CD14-positive monocyte (primary cell): ENCODE results near the gene ADAMTS17. TPM values are rescaled to one million over a fixed set of nuclear protein-coding genes. Genes with fewer than 3 reads are reported as not detected.

ENCODE experiments used
- DNase-seq, 3 donors: peaks; one replicate each; pipeline ENCODE4 v3.0.0-alpha.2; 2011 to 2022
- H2AFZ ChIP-seq: 2 replicates; pipeline ENCODE4 v1.6.0; 2012; ENCODE audit warnings: mild to moderate bottlenecking, low read depth, low read length, inconsistent platforms; ENCODE audit not compliant: insufficient read depth, poor library complexity, severe bottlenecking
- H3K27ac ChIP-seq, 2 donors: 1 replicate in 1 of 2; 2 replicates in 1 of 2; pipeline ENCODE4 v1.5.1; 2012 to 2013; ENCODE audit warnings: low read length in 2 of 2, control low read depth in 1 of 2, inconsistent platforms in 1 of 2, low read depth in 1 of 2, mild to moderate bottlenecking in 1 of 2
- H3K27me3 ChIP-seq, 2 donors: one replicate each; pipeline versions ENCODE4 v1.6.0 to v1.6.1; 2011 to 2013; ENCODE audit warnings: low read length in 2 of 2; ENCODE audit not compliant: control insufficient read depth in 2 of 2, insufficient read depth in 2 of 2
- H3K36me3 ChIP-seq, 2 donors: replicated peaks in 1 of 2; 1 replicate in 1 of 2; 2 replicates in 1 of 2; pipeline versions ENCODE4 v1.5.1 to v1.6.1; 2012 to 2013; ENCODE audit warnings: low read length in 2 of 2, control low read depth in 1 of 2, inconsistent platforms in 1 of 2, mild to moderate bottlenecking in 1 of 2; ENCODE audit not compliant: insufficient read depth in 2 of 2, control insufficient read depth in 1 of 2
- H3K4me1 ChIP-seq, 2 donors: 1 replicate in 1 of 2; 2 replicates in 1 of 2; pipeline versions ENCODE4 v1.5.1 to v1.6.1; 2012 to 2013; ENCODE audit warnings: low read length in 2 of 2, control low read depth in 1 of 2, inconsistent platforms in 1 of 2, mild to moderate bottlenecking in 1 of 2, moderate library complexity in 1 of 2; ENCODE audit not compliant: insufficient read depth in 2 of 2, control insufficient read depth in 1 of 2
- H3K4me2 ChIP-seq: replicated peaks from 2 replicates; pipeline ENCODE3; 2012; ENCODE audit warnings: low read length, moderate library complexity, mild to moderate bottlenecking; ENCODE audit not compliant: poor library complexity, severe bottlenecking; ENCODE audit errors: extremely low read depth
- H3K4me3 ChIP-seq, 3 experiments: fragments of 200-600 bp in 1 of 3; sonication (generic) in 1 of 3; replicated peaks in 1 of 3; 1 replicate in 2 of 3; 2 replicates in 1 of 3; pipeline ENCODE4 v1.5.1; 2011 to 2013; ENCODE audit warnings: low read length in 3 of 3, mild to moderate bottlenecking in 3 of 3, control low read depth in 2 of 3, low read depth in 2 of 3, inconsistent platforms in 1 of 3, moderate library complexity in 1 of 3
- H3K79me2 ChIP-seq: 2 replicates; pipeline ENCODE4 v1.6.0; 2012; ENCODE audit warnings: mild to moderate bottlenecking, control low read depth, inconsistent platforms, low read length, moderate library complexity; ENCODE audit not compliant: insufficient read depth
- H3K9ac ChIP-seq: 2 replicates; pipeline ENCODE4 v1.6.0; 2017; ENCODE audit warnings: low read length, mild to moderate bottlenecking; ENCODE audit not compliant: insufficient read depth, poor library complexity, severe bottlenecking
- H3K9me3 ChIP-seq, 2 donors: replicated peaks in 1 of 2; 1 replicate in 1 of 2; 2 replicates in 1 of 2; pipeline versions ENCODE4 v1.5.1 to v1.6.1; 2012 to 2013; ENCODE audit warnings: low read length in 2 of 2, control low read depth in 1 of 2; ENCODE audit not compliant: control insufficient read depth in 1 of 2, insufficient read depth in 1 of 2
- H4K20me1 ChIP-seq: 2 replicates; pipeline ENCODE4 v1.6.0; 2012; ENCODE audit warnings: mild to moderate bottlenecking, low read length, control low read depth, moderate library complexity; ENCODE audit not compliant: insufficient read depth
- H3K27ac Mint-ChIP-seq, 7 donors: one replicate each; pipeline ENCODE4 v1.8.0; 2020; ENCODE audit warnings: mild to moderate bottlenecking in 7 of 7, mixed read lengths in 7 of 7, moderate library complexity in 6 of 7, inconsistent platforms in 2 of 7
- H3K27me3 Mint-ChIP-seq, 3 donors: one replicate each; pipeline ENCODE4 v1.8.0; 2021 to 2022; ENCODE audit warnings: low read depth in 3 of 3, mild to moderate bottlenecking in 3 of 3, mixed read lengths in 3 of 3, moderate library complexity in 3 of 3, inconsistent platforms in 1 of 3
- H3K36me3 Mint-ChIP-seq, 2 donors: one replicate each; pipeline ENCODE4 v1.8.0; 2020; ENCODE audit warnings: mixed read lengths in 2 of 2, inconsistent platforms in 1 of 2, mild to moderate bottlenecking in 1 of 2
- H3K4me1 Mint-ChIP-seq: one replicate; pipeline ENCODE4 v1.8.0; 2020; ENCODE audit warnings: mild to moderate bottlenecking, mixed read lengths
- H3K4me3 Mint-ChIP-seq, 2 donors: one replicate each; pipeline ENCODE4 v1.8.0; 2020; ENCODE audit warnings: mild to moderate bottlenecking in 2 of 2, mixed read lengths in 2 of 2, moderate library complexity in 1 of 2
- H3K9me3 Mint-ChIP-seq, 7 donors: one replicate each; pipeline ENCODE4 v1.8.0; 2020 to 2022; ENCODE audit warnings: mixed read lengths in 7 of 7, mild to moderate bottlenecking in 6 of 7, moderate library complexity in 6 of 7, inconsistent platforms in 2 of 7
- WGBS: methylation state at CpG from one replicate; pipeline ENCODE4 v1.1.5; 2013; ENCODE audit warnings: missing lambda C conversion rate; ENCODE audit not compliant: insufficient coverage; 5-methylcytosine and 5-hydroxymethylcytosine counted together
- intact Hi-C, 2 donors: fragments of 100-400 bp; cut with micrococcal nuclease; formaldehyde crosslinking; loops; one replicate each; pipeline versions ENCODE4 v1.15.0 to v1.15.1; 2023
- polyA plus RNA-seq, 3 donors: library from polyadenylated mRNA; depleted of rRNA in 1 of 3; unstranded in 2 of 3; stranded (reverse) in 1 of 3; fragments of 300-500 nt in 2 of 3; fragments of >200 nt in 1 of 3; fragmentation: Illumina TruSeq in 2 of 3; gene quantifications; 1 replicate in 2 of 3; 2 replicates in 1 of 3; pipeline ENCODE4 v1.2.3, GENCODE V29; 2012 to 2021
- TF ChIP-seq, protein P1 (sequence below): fragments of 200-600 bp; IDR thresholded peaks from one replicate; pipeline ENCODE4 v1.8.0; 2022; ENCODE audit warnings: antibody characterized with exemption, mild to moderate bottlenecking

ADAMTS17 gene
- polyA plus RNA-seq, 3 donors, result 0.03 to 0.25 TPM; not detected in 1

GRCh38 chr15:100052716-100053473 lies 288.9 kb downstream of the ADAMTS17 start:
- no peak overlapping the region for H3K27ac Mint-ChIP-seq
- no peaks in the 10 kb centered on the region for H3K36me3 Mint-ChIP-seq
- Histone ChIP-seq H3K9me3 (peaks cover 13 to 17% of the 10 kb centered on the region in 2 donors), H3K27ac (no peak overlapping the region), H3K79me2 (no peaks in the 10 kb centered on the region), H2AFZ (no peak overlapping the region), H3K4me3 (no peak overlapping the region), H3K36me3 (no peaks in the 10 kb centered on the region), H3K4me1 (no peaks in the 10 kb centered on the region), H3K4me2 (no peak overlapping the region), H4K20me1 (no peaks in the 10 kb centered on the region), H3K9ac (no peak overlapping the region), H3K27me3 (no peaks in the 10 kb centered on the region)
- H3K4me3 Mint-ChIP-seq, result no peak overlapping the region
- H3K4me1 Mint-ChIP-seq, result peaks cover 5% of the 10 kb centered on the region
- 88% methylated on average over 15 of the region's 19 CpGs for WGBS
- intact Hi-C loops, result no loop called here
- peaks cover 2 to 15% (median 6%) of the 10 kb centered on the region in 7 donors for H3K9me3 Mint-ChIP-seq
- DNase-seq, result no peak
- peaks cover 2 to 9% (median 4%) of the 10 kb centered on the region in 3 donors for H3K27me3 Mint-ChIP-seq
- TF ChIP-seq, protein P1, sequence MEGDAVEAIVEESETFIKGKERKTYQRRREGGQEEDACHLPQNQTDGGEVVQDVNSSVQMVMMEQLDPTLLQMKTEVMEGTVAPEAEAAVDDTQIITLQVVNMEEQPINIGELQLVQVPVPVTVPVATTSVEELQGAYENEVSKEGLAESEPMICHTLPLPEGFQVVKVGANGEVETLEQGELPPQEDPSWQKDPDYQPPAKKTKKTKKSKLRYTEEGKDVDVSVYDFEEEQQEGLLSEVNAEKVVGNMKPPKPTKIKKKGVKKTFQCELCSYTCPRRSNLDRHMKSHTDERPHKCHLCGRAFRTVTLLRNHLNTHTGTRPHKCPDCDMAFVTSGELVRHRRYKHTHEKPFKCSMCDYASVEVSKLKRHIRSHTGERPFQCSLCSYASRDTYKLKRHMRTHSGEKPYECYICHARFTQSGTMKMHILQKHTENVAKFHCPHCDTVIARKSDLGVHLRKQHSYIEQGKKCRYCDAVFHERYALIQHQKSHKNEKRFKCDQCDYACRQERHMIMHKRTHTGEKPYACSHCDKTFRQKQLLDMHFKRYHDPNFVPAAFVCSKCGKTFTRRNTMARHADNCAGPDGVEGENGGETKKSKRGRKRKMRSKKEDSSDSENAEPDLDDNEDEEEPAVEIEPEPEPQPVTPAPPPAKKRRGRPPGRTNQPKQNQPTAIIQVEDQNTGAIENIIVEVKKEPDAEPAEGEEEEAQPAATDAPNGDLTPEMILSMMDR, result no peak

DNA sequence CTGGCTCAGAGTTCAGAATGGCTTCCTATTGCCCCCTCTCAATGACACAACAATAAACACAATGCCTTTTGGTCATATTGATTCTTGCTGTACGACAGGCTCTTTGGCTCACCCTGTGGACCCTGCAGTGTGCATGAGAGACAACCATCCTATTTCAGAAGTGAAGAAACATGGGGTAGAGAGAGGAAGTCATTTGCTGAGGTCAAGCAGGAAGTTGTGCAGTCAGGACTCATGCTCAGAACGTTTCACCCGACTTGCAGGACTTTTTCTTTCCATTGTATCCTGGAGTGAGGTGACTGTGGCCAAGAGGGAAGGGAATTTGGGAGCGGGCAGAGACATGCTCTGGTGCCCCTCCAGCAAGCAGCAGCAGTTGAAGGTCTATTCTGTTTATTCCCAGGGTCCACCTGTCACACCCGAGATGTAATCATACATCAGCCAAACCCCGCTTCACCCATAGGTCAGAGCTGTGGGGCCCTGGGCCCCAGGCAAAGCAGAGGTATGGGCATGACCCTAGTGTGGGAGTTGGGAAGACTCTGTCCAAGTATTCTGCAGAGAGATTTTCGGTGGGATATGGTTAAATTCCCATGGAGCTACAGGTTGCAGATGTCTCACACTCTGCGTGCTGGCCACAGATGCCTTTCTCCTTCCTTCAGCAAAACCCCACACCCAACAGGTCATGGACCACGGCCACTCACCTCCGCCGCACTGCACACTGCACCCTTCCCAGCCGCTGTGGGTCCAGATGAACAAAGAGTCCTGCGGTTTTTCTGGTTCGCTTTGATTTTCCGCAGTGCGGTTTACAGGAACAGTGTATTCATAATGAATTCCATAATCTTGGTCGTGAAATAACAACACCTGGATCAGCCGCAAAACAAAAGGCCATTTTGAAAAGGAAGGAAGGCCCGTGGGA lies 290.6 kb downstream of the ADAMTS17 start:
- H3K27ac Mint-ChIP-seq, result no peak overlapping the region
- peaks cover 8 to 28% (median 13%) of the 10 kb centered on the region in 7 donors for H3K9me3 Mint-ChIP-seq
- Histone ChIP-seq H3K4me1 (no peaks in the 10 kb centered on the region), H3K4me3 (no peak overlapping the region), H3K36me3 (no peaks in the 10 kb centered on the region), H3K27me3 (no peaks in the 10 kb centered on the region), H3K9me3 (peaks cover 19 to 28% of the 10 kb centered on the region in 2 donors), H2AFZ (no peak overlapping the region), H3K4me2 (no peak overlapping the region), H3K27ac (no peak overlapping the region), H4K20me1 (no peaks in the 10 kb centered on the region), H3K9ac (no peak overlapping the region), H3K79me2 (no peaks in the 10 kb centered on the region)
- intact Hi-C loops, result no loop called here
- DNase-seq, result no peak
- H3K4me3 Mint-ChIP-seq, result no peak overlapping the region
- H3K27me3 Mint-ChIP-seq, result peaks cover 2 to 8% (median 4%) of the 10 kb centered on the region in 3 donors
- peaks cover 5% of the 10 kb centered on the region for H3K4me1 Mint-ChIP-seq
- WGBS, result 77% methylated on average over 12 of the region's 19 CpGs
- no peaks in the 10 kb centered on the region for H3K36me3 Mint-ChIP-seq
- TF ChIP-seq, protein P1, result no peak
